T-cell (primary cell): ENCODE results near the gene EP400. TPM values are rescaled to one million over a fixed set of nuclear protein-coding genes. Genes with fewer than 3 reads are reported as not detected.

ENCODE experiments used
- ATAC-seq, 4 experiments: fragments of 200-7000 bp in 3 of 4; fragments of 150-1000 bp in 1 of 4; cut with Tn5 transposase; replicated peaks in 1 of 4; 1 replicate in 3 of 4; 2 replicates in 1 of 4; pipeline ENCODE4 v1.10.0; 2021; ENCODE audit warnings: moderate library complexity in 3 of 4, mild to moderate bottlenecking in 2 of 4, moderate number of reproducible peaks in 1 of 4
- CTCF ChIA-PET, 2 donors: fragments of 300-600 bp; sonication (Branson Sonifier 250); formaldehyde crosslinking; loops; one replicate each; lab custom pipeline; 2022; ENCODE audit warnings: antibody characterized with exemption in 2 of 2; lab: Charles Lee
- POLR2A ChIA-PET, 2 donors: fragments of 300-600 bp; sonication (Branson Sonifier 250); formaldehyde crosslinking; loops; one replicate each; lab custom pipeline; 2022; ENCODE audit warnings: antibody characterized with exemption in 2 of 2; lab: Charles Lee
- DNase-seq, 35 experiments: peaks; one replicate each; pipeline versions ENCODE4 v3.0.0 to v3.0.0-alpha.2; 2013 to 2023
- H3K27ac ChIP-seq: one replicate; pipeline ENCODE4 v1.5.1; 2013; ENCODE audit warnings: low read length
- H3K27me3 ChIP-seq, 2 experiments: replicated peaks in 1 of 2; 1 replicate in 1 of 2; 2 replicates in 1 of 2; pipeline versions ENCODE4 v1.6.1 to v1.7.0; 2013; ENCODE audit warnings: low read length in 1 of 2, mixed read lengths in 1 of 2; ENCODE audit not compliant: control insufficient read depth in 2 of 2, insufficient read depth in 2 of 2; ENCODE audit errors: extremely low read depth in 1 of 2
- H3K36me3 ChIP-seq, 2 donors: 1 replicate in 1 of 2; 2 replicates in 1 of 2; pipeline versions ENCODE4 v1.6.1 to v1.7.0; 2013; ENCODE audit warnings: low read length in 1 of 2; ENCODE audit not compliant: control insufficient read depth in 2 of 2, insufficient read depth in 1 of 2; ENCODE audit errors: extremely low read depth in 1 of 2
- H3K4me1 ChIP-seq, 2 experiments: 1 replicate in 1 of 2; 2 replicates in 1 of 2; pipeline versions ENCODE4 v1.6.1 to v1.7.0; 2013; ENCODE audit warnings: low read length in 2 of 2, mixed read lengths in 1 of 2; ENCODE audit not compliant: insufficient read depth in 2 of 2, control insufficient read depth in 1 of 2; ENCODE audit errors: extremely low read depth in 1 of 2
- H3K4me3 ChIP-seq, 2 donors: 1 replicate in 1 of 2; 2 replicates in 1 of 2; pipeline versions ENCODE4 v1.5.1 to v1.7.0; 2013; ENCODE audit warnings: mild to moderate bottlenecking in 2 of 2, low read length in 1 of 2, moderate library complexity in 1 of 2; ENCODE audit not compliant: control insufficient read depth in 1 of 2; ENCODE audit errors: extremely low read depth in 1 of 2
- H3K9me3 ChIP-seq: 2 replicates; pipeline ENCODE4 v1.7.0; 2013
- H3K27ac Mint-ChIP-seq, 2 donors: one replicate each; pipeline ENCODE4 v1.8.0; 2020 to 2021; ENCODE audit warnings: mild to moderate bottlenecking in 2 of 2, mixed read lengths in 2 of 2
- H3K27me3 Mint-ChIP-seq, 2 donors: one replicate each; pipeline ENCODE4 v1.8.0; 2021 to 2022; ENCODE audit warnings: mixed read lengths in 2 of 2
- H3K36me3 Mint-ChIP-seq: one replicate; pipeline ENCODE4 v1.8.0; 2021; ENCODE audit warnings: mixed read lengths
- H3K4me1 Mint-ChIP-seq, 3 donors: one replicate each; pipeline ENCODE4 v1.8.0; 2020 to 2022; ENCODE audit warnings: mixed read lengths in 3 of 3, mild to moderate bottlenecking in 1 of 3
- H3K4me3 Mint-ChIP-seq, 3 donors: one replicate each; pipeline ENCODE4 v1.8.0; 2020 to 2022; ENCODE audit warnings: mild to moderate bottlenecking in 3 of 3, mixed read lengths in 3 of 3, moderate library complexity in 3 of 3
- H3K9me3 Mint-ChIP-seq, 3 donors: one replicate each; pipeline ENCODE4 v1.8.0; 2020 to 2022; ENCODE audit warnings: mixed read lengths in 3 of 3
- WGBS: methylation state at CpG from one replicate; pipeline ENCODE4 v1.1.5; 2013; ENCODE audit warnings: missing lambda C conversion rate; ENCODE audit not compliant: insufficient coverage; 5-methylcytosine and 5-hydroxymethylcytosine counted together
- total RNA-seq, 35 experiments: library from RNA in 6 of 35; stranded (reverse) in 6 of 35; fragments of 120-200 nt in 1 of 35; gene quantifications; one replicate each; pipeline versions ENCODE4 v1.2.1 to v1.2.4 and lab custom pipeline; 2013 to 2026

EP400 gene
- total RNA-seq, 5 donors from 2014 or later (not counting 1 experiment from before 2014, with no cell fraction given) = 75.7 to 84.3 (median 79.2) TPM

GRCh38 chr12:131991816-131992430, 42.2 kb downstream of the EP400 start:
- ATAC-seq (no peak), DNase-seq (no peak)
- POLR2A ChIA-PET = interaction anchor here in 1 of 2 donors (0.6 kb wide), 1 partner anchor 873 kb away, joined by 3 read pairs; no protein-coding TSS in a partner anchor
- Mint-ChIP-seq H3K9me3 (no peaks in the 10 kb centered on the region), H3K27me3 (no peaks in the 10 kb centered on the region), H3K27ac (no peak overlapping the region), H3K4me3 (no peak overlapping the region), H3K4me1 (no peaks in the 10 kb centered on the region), H3K36me3 (peaks cover 75% of the 10 kb centered on the region)
- Histone ChIP-seq H3K4me3 (no peak overlapping the region), H3K27me3 (no peaks in the 10 kb centered on the region), H3K36me3 (peaks cover 23 to 88% of the 10 kb centered on the region in 2 donors), H3K27ac (no peak overlapping the region), H3K4me1 (no peaks in the 10 kb centered on the region), H3K9me3 (no peaks in the 10 kb centered on the region)
- WGBS = 100% methylated on average over 4 of the region's 11 CpGs
- CTCF ChIA-PET = interaction anchor here in 1 of 2 donors (0.5 kb wide), 1 partner anchor 63 kb away, joined by 5 read pairs; no protein-coding TSS in a partner anchor

GRCh38 chr12:131994589-131994988, 44.8 kb downstream of the EP400 start:
- WGBS = no CpG with 5 or more reads among the region's 4 CpGs
- CTCF ChIA-PET = no interaction called here
- H3K27ac ChIP-seq = no peak overlapping the region

GRCh38 chr12:132000286-132000872, 50.6 kb downstream of the EP400 start:
- Histone ChIP-seq H3K27me3 (no peaks in the 10 kb centered on the region), H3K27ac (no peak overlapping the region), H3K4me3 (no peak overlapping the region), H3K9me3 (no peaks in the 10 kb centered on the region), H3K36me3 (peaks cover 3 to 45% of the 10 kb centered on the region in 2 donors), H3K4me1 (no peaks in the 10 kb centered on the region)
- Mint-ChIP-seq H3K27me3 (no peaks in the 10 kb centered on the region), H3K4me1 (no peaks in the 10 kb centered on the region), H3K4me3 (no peak overlapping the region), H3K27ac (no peak overlapping the region), H3K9me3 (no peaks in the 10 kb centered on the region), H3K36me3 (peaks cover 36% of the 10 kb centered on the region)
- no CpG with 5 or more reads among the region's 1 CpG for WGBS
- POLR2A ChIA-PET = no interaction called here
- CTCF ChIA-PET = interaction anchor here in 1 of 2 donors (1.0 kb wide), 1 partner anchor 895 kb away, joined by 3 read pairs; no protein-coding TSS in a partner anchor
- no peak for ATAC-seq
- no peak for DNase-seq

More at GRCh38 chr12:131994589-131994988, 44.8 kb downstream of the EP400 start:
- peaks cover 21 to 69% of the 10 kb centered on the region in 2 donors for H3K36me3 ChIP-seq
- ATAC-seq (no peak), DNase-seq (no peak)
- POLR2A ChIA-PET = no interaction called here
- H3K4me3 ChIP-seq = no peak overlapping the region
- Mint-ChIP-seq H3K4me3 (no peak overlapping the region), H3K27ac (no peak overlapping the region), H3K4me1 (no peaks in the 10 kb centered on the region), H3K36me3 (peaks cover 58% of the 10 kb centered on the region), H3K9me3 (no peaks in the 10 kb centered on the region), H3K27me3 (no peaks in the 10 kb centered on the region)
- H3K4me1 ChIP-seq = no peaks in the 10 kb centered on the region
- no peaks in the 10 kb centered on the region for H3K9me3 ChIP-seq
- no peaks in the 10 kb centered on the region for H3K27me3 ChIP-seq

- H3K27ac ChIP-seq = no peak overlapping the region
- no peaks in the 10 kb centered on the region for H3K4me1 Mint-ChIP-seq
- no peak overlapping the region for H3K27ac Mint-ChIP-seq
- ATAC-seq = no peak
- H3K27me3 Mint-ChIP-seq = no peaks in the 10 kb centered on the region
- no peak overlapping the region for H3K4me3 Mint-ChIP-seq
- no peaks in the 10 kb centered on the region for H3K9me3 ChIP-seq
- H3K27me3 ChIP-seq = no peaks in the 10 kb centered on the region
- ChIA-PET POLR2A (no interaction called here), CTCF (no interaction called here)
- DNase-seq = no peak
- H3K4me1 ChIP-seq = no peaks in the 10 kb centered on the region
- no peak overlapping the region for H3K4me3 ChIP-seq
- peaks cover 45% of the 10 kb centered on the region for H3K36me3 Mint-ChIP-seq
- peaks cover 3 to 62% of the 10 kb centered on the region in 2 donors for H3K36me3 ChIP-seq
- no peaks in the 10 kb centered on the region for H3K9me3 Mint-ChIP-seq
- no CpG with 5 or more reads among the region's 1 CpG for WGBS
Observed at GRCh38 chr12:132003846-132004245, 54.1 kb downstream of the EP400 start.

- peaks cover 51% of the 10 kb centered on the region for H3K36me3 Mint-ChIP-seq
Observed at GRCh38 chr12:132004946-132005345, 55.2 kb downstream of the EP400 start.

GRCh38 chr12:132006056-132006680, 56.4 kb downstream of the EP400 start:
- Histone ChIP-seq H3K4me1 (no peaks in the 10 kb centered on the region), H3K4me3 (no peak overlapping the region), H3K27me3 (no peaks in the 10 kb centered on the region), H3K9me3 (no peaks in the 10 kb centered on the region), H3K27ac (no peak overlapping the region), H3K36me3 (peaks cover 6 to 71% of the 10 kb centered on the region in 2 donors)
- Mint-ChIP-seq H3K4me3 (no peak overlapping the region), H3K27me3 (no peaks in the 10 kb centered on the region), H3K27ac (peak overlapping the region in 1 of 2 donors; percentile 34), H3K36me3 (peaks cover 52% of the 10 kb centered on the region), H3K4me1 (no peaks in the 10 kb centered on the region), H3K9me3 (no peaks in the 10 kb centered on the region)
- DNase-seq (no peak), ATAC-seq (no peak)
- WGBS = 88% methylated on average over 16 of the region's 19 CpGs
- ChIA-PET POLR2A (no interaction called here), CTCF (no interaction called here)

More at GRCh38 chr12:132004946-132005345, 55.2 kb downstream of the EP400 start:
- ChIA-PET CTCF (no interaction called here), POLR2A (no interaction called here)
- Histone ChIP-seq H3K27ac (no peak overlapping the region), H3K36me3 (peaks cover 3 to 68% of the 10 kb centered on the region in 2 donors), H3K4me3 (no peak overlapping the region), H3K4me1 (no peaks in the 10 kb centered on the region), H3K27me3 (no peaks in the 10 kb centered on the region), H3K9me3 (no peaks in the 10 kb centered on the region)
- Mint-ChIP-seq H3K27me3 (no peaks in the 10 kb centered on the region), H3K4me1 (no peaks in the 10 kb centered on the region), H3K9me3 (no peaks in the 10 kb centered on the region), H3K27ac (no peak overlapping the region), H3K4me3 (no peak overlapping the region)
- ATAC-seq (no peak), DNase-seq (no peak)
- WGBS = 100% methylated on average over 7 of the region's 10 CpGs
